ENCODE measurements around the gene PPP6R2. TPM values are rescaled to one million over a fixed set of nuclear protein-coding genes. Genes with fewer than 3 reads are reported as not detected.

Gene PPP6R2
- total and polyA plus RNA-seq, 2 donors (not counting 3 experiments of a cell fraction or from before 2014, with no cell fraction given): 38.6 to 54.6 TPM

GRCh38 chr22:50348058-50348457, 4.9 kb downstream of the PPP6R2 start:
- no TSS peak for BruUV-seq (replicated peaks)
- ChIA-PET CTCF (interaction anchor here (1.1 kb wide), 1 partner anchor 95 kb away, joined by 3 read pairs; no protein-coding TSS in a partner anchor), POLR2A (no interaction called here)
- TF ChIP-seq MAX (IDR thresholded peaks at IDR 0.05; ENCODE audit: insufficient read depth, insufficient read length) (no peak), CTCF (IDR thresholded peaks at IDR 0.05; ENCODE audit: extremely low read depth in 1 of 2, insufficient read depth in 1 of 2, low read depth in 1 of 2, low read length in 2 of 2) (no peak), EZH2 (IDR thresholded peaks at IDR 0.05; ENCODE audit: borderline replicate concordance, low read depth, low read length, severe bottlenecking) (no peak), FOS (IDR thresholded peaks at IDR 0.05; ENCODE audit: borderline replicate concordance, insufficient read depth, low read length) (no peak), GATA2 (IDR thresholded peaks at IDR 0.05; ENCODE audit: insufficient read depth, insufficient read length, low read depth, low read length) (no peak), POLR2AphosphoS5 (IDR thresholded peaks at IDR 0.05; ENCODE audit: insufficient read depth, low read depth, low read length) (no peak), JUN (IDR thresholded peaks at IDR 0.05; ENCODE audit: borderline replicate concordance, insufficient read depth, insufficient read length, low read depth) (no peak), MYC (IDR thresholded peaks at IDR 0.05; ENCODE audit: low read depth, low read length) (no peak), POLR2A (IDR thresholded peaks at IDR 0.05; ENCODE audit: low read depth, low read length) (no peak)
- dilution Hi-C loops (cut with MboI; ENCODE audit: extremely low pct_ligation_motif_present, low sequenced_read_pairs) (no loop called here), intact Hi-C loops (cut with micrococcal nuclease) (no loop called here)
- no peaks in the 10 kb centered on the region for H3K9me1 ChIP-seq (replicated peaks; ENCODE audit: control insufficient read depth, extremely low read depth, insufficient read depth, low read length)
- no peaks in the 10 kb centered on the region for H3K4me1 ChIP-seq (ENCODE audit: control insufficient read depth, extremely low read depth, insufficient read depth, low read length)
- peaks cover 42% of the 10 kb centered on the region for H3K79me2 ChIP-seq (ENCODE audit: control insufficient read depth, insufficient read depth, low read length)
- H3K9me3 ChIP-seq (replicated peaks; ENCODE audit: control insufficient read depth, insufficient read depth, low read length): no peaks in the 10 kb centered on the region
- H2AFZ ChIP-seq (ENCODE audit: low read depth, low read length): no peak overlapping the region
- DNase-seq (ENCODE audit: low read depth, low spot score): no peak
- FAIRE-seq: no peak
- no peak overlapping the region for H3K4me2 ChIP-seq (ENCODE audit: insufficient read depth, low read length)
- no peak overlapping the region for H3K27ac ChIP-seq (ENCODE audit: insufficient read depth, low read depth, low read length)
- H3K9ac ChIP-seq (replicated peaks; ENCODE audit: extremely low read depth, insufficient read depth, low read length): no peak overlapping the region
- H3K36me3 ChIP-seq (ENCODE audit: control insufficient read depth in 2 of 2, extremely low read depth in 1 of 2, insufficient read depth in 2 of 2, low read length in 2 of 2): peaks cover 1 to 2% of the 10 kb centered on the region in 2 experiments
- no peaks in the 10 kb centered on the region for H3K27me3 ChIP-seq (ENCODE audit: control insufficient read depth in 2 of 2, insufficient read depth in 2 of 2, low read length in 2 of 2)
- no peak overlapping the region for H3K4me3 ChIP-seq (replicated peaks in 1 of 3; ENCODE audit: insufficient read depth in 1 of 3, low read depth in 1 of 3, low read length in 3 of 3)
- peaks cover 3% of the 10 kb centered on the region for H4K20me1 ChIP-seq (replicated peaks; ENCODE audit: control insufficient read depth, extremely low read depth, insufficient read depth, low read length)
